DND-41 (cell line): ENCODE data around the gene THSD4.

Experiments used
- ATAC-seq: fragments of 200-7000 bp; cut with Tn5 transposase; 3 replicates; pipeline ENCODE4 v1.9.1; 2021; ENCODE audit warnings: low read depth; ENCODE audit not compliant: insufficient read depth
- DNase-seq: peaks from one replicate; pipeline ENCODE4 v3.0.0-alpha.2; 2020
- H2AFZ ChIP-seq: 2 replicates; pipeline ENCODE4 v1.6.0; 2012; ENCODE audit warnings: low read depth, low read length
- H3K27ac ChIP-seq: 2 replicates; pipeline ENCODE4 v1.5.1; 2012; ENCODE audit warnings: low read length, inconsistent platforms
- H3K27me3 ChIP-seq: fragments of 200-600 bp; sonication (generic); 2 replicates; pipeline ENCODE4 v1.6.0; 2012; ENCODE audit warnings: low read length, mild to moderate bottlenecking, inconsistent platforms; ENCODE audit not compliant: insufficient read depth, poor library complexity
- H3K36me3 ChIP-seq: 2 replicates; pipeline ENCODE4 v1.5.1; 2012; ENCODE audit warnings: low read length, inconsistent platforms; ENCODE audit not compliant: insufficient read depth
- H3K4me1 ChIP-seq: 2 replicates; pipeline ENCODE4 v1.5.1; 2012; ENCODE audit warnings: mild to moderate bottlenecking, low read length; ENCODE audit not compliant: insufficient read depth
- H3K4me2 ChIP-seq: 2 replicates; pipeline ENCODE4 v1.6.0; 2012; ENCODE audit warnings: mild to moderate bottlenecking, moderate library complexity, low read length, inconsistent platforms; ENCODE audit not compliant: insufficient read depth
- H3K4me3 ChIP-seq, 2 experiments: fragments of 200-600 bp in 1 of 2; shearing (Covaris generic) in 1 of 2; 2 replicates each; pipeline ENCODE4 v1.5.1; 2012 to 2016; ENCODE audit warnings: inconsistent platforms in 2 of 2, low read length in 2 of 2, mild to moderate bottlenecking in 2 of 2, low read depth in 1 of 2, moderate library complexity in 1 of 2
- H3K79me2 ChIP-seq: 2 replicates; pipeline ENCODE4 v1.6.0; 2012; ENCODE audit warnings: low read length, inconsistent platforms; ENCODE audit not compliant: insufficient read depth
- H3K9ac ChIP-seq: 2 replicates; pipeline ENCODE4 v1.6.0; 2012; ENCODE audit warnings: low read depth, mild to moderate bottlenecking, inconsistent platforms, low read length, moderate library complexity
- H3K9me3 ChIP-seq: 2 replicates; pipeline ENCODE4 v1.5.1; 2012; ENCODE audit warnings: low read length, moderate library complexity, mild to moderate bottlenecking, inconsistent platforms; ENCODE audit not compliant: insufficient read depth, severe bottlenecking
- H4K20me1 ChIP-seq: 2 replicates; pipeline ENCODE4 v1.6.0; 2012; ENCODE audit warnings: low read length; ENCODE audit not compliant: insufficient read depth
- CTCF ChIP-seq: IDR thresholded peaks from 2 replicates; pipeline ENCODE4 v1.5.1; 2012; ENCODE audit warnings: borderline replicate concordance, low read length, moderate library complexity, mild to moderate bottlenecking; ENCODE audit not compliant: poor library complexity, severe bottlenecking; ENCODE audit errors: extremely low read depth
- EZH2 ChIP-seq: IDR thresholded peaks from 3 replicates; pipeline ENCODE4 v1.6.1; 2012; ENCODE audit warnings: borderline replicate concordance, low read depth, mild to moderate bottlenecking, moderate library complexity, low read length, inconsistent platforms; ENCODE audit not compliant: severe bottlenecking

The THSD4 gene

GRCh38 chr15:71707230-71708050 is 592.2 kb downstream of the THSD4 start:
- Histone ChIP-seq H3K36me3 (no peaks in the 10 kb centered on the region), H3K4me3 (no peak overlapping the region), H3K27ac (no peak overlapping the region), H3K4me2 (no peak overlapping the region), H3K9me3 (no peaks in the 10 kb centered on the region), H4K20me1 (no peaks in the 10 kb centered on the region), H2AFZ (no peak overlapping the region), H3K79me2 (no peaks in the 10 kb centered on the region), H3K4me1 (no peaks in the 10 kb centered on the region), H3K9ac (no peak overlapping the region), H3K27me3 (peaks cover 5% of the 10 kb centered on the region)
- no peak for TF ChIP-seq EZH2
- TF ChIP-seq CTCF: no peak
- no peak for ATAC-seq
- no peak for DNase-seq

- Histone ChIP-seq H3K9me3 (no peaks in the 10 kb centered on the region), H3K27me3 (peaks cover 5% of the 10 kb centered on the region), H3K79me2 (no peaks in the 10 kb centered on the region), H3K27ac (no peak overlapping the region), H3K36me3 (no peaks in the 10 kb centered on the region), H3K4me1 (no peaks in the 10 kb centered on the region), H4K20me1 (no peaks in the 10 kb centered on the region), H3K9ac (no peak overlapping the region), H2AFZ (no peak overlapping the region), H3K4me2 (no peak overlapping the region), H3K4me3 (no peak overlapping the region)
- TF ChIP-seq EZH2 (no peak), CTCF (no peak)
- no peak for ATAC-seq
- DNase-seq: no peak
Measured at GRCh38 chr15:71708051-71708429, 592.8 kb downstream of the THSD4 start.

- H3K4me3 ChIP-seq: no peak overlapping the region
Measured at GRCh38 chr15:71708741-71709140, 593.5 kb downstream of the THSD4 start.

More at GRCh38 chr15:71708741-71709140, 593.5 kb downstream of the THSD4 start:
- H4K20me1 ChIP-seq: no peaks in the 10 kb centered on the region
- H3K27ac ChIP-seq: no peak overlapping the region
- no peak for TF ChIP-seq EZH2
- no peak for TF ChIP-seq CTCF
- no peak for DNase-seq
- H3K4me2 ChIP-seq: no peak overlapping the region
- no peaks in the 10 kb centered on the region for H3K79me2 ChIP-seq
- ATAC-seq: no peak
- H2AFZ ChIP-seq: no peak overlapping the region
- no peaks in the 10 kb centered on the region for H3K9me3 ChIP-seq
- H3K9ac ChIP-seq: no peak overlapping the region
- H3K4me1 ChIP-seq: no peaks in the 10 kb centered on the region
- H3K36me3 ChIP-seq: no peaks in the 10 kb centered on the region
- peaks cover 5% of the 10 kb centered on the region for H3K27me3 ChIP-seq
